OCI-LY1 (cell line): ENCODE measurements around the gene WWOX.

ENCODE experiments used
- H2AFZ ChIP-seq: fragments of 200-600 bp; sonication (generic), shearing (Covaris generic); 2 replicates; pipeline ENCODE4 v1.6.0; 2014; ENCODE audit warnings: antibody characterized with exemption, mild to moderate bottlenecking, low read length
- H3F3A ChIP-seq: fragments of 200-600 bp; sonication (generic), shearing (Covaris generic); 2 replicates; pipeline ENCODE4 v1.6.0; 2014; ENCODE audit warnings: mild to moderate bottlenecking, antibody characterized with exemption, low read length, moderate library complexity; ENCODE audit not compliant: insufficient read depth
- H3K27ac ChIP-seq: fragments of 200-600 bp; sonication (generic); 2 replicates; pipeline ENCODE4 v1.5.1; 2014; ENCODE audit warnings: low read length, mixed run types, mild to moderate bottlenecking, low read depth; ENCODE audit not compliant: poor library complexity, severe bottlenecking
- H3K27me3 ChIP-seq: fragments of 200-600 bp; sonication (generic); 2 replicates; pipeline ENCODE4 v1.6.0; 2014; ENCODE audit warnings: antibody characterized with exemption, mild to moderate bottlenecking, low read length, moderate library complexity; ENCODE audit not compliant: insufficient read depth
- H3K36me3 ChIP-seq: fragments of 200-600 bp; sonication (generic); 2 replicates; pipeline ENCODE4 v1.6.1; 2014; ENCODE audit warnings: mild to moderate bottlenecking, antibody characterized with exemption, low read length, moderate library complexity, mixed read lengths; ENCODE audit not compliant: insufficient read depth
- H3K4me1 ChIP-seq: fragments of 200-600 bp; sonication (generic); 2 replicates; pipeline ENCODE4 v1.5.1; 2014; ENCODE audit warnings: mild to moderate bottlenecking, low read length, moderate library complexity; ENCODE audit not compliant: insufficient read depth, severe bottlenecking
- H3K4me2 ChIP-seq: fragments of 200-600 bp; sonication (generic), shearing (Covaris generic); 2 replicates; pipeline ENCODE4 v1.6.1; 2014; ENCODE audit warnings: low read length
- H3K4me3 ChIP-seq: fragments of 200-600 bp; sonication (generic); 2 replicates; pipeline ENCODE4 v1.5.1; 2014; ENCODE audit warnings: low read length, low read depth, mild to moderate bottlenecking, mixed read lengths; ENCODE audit not compliant: poor library complexity, severe bottlenecking
- H3K79me2 ChIP-seq: fragments of 200-600 bp; shearing (Covaris generic); 2 replicates; pipeline ENCODE4 v1.6.1; 2016; ENCODE audit warnings: mixed run types, low read length, mixed read lengths; ENCODE audit not compliant: insufficient read depth
- H3K9ac ChIP-seq: fragments of 200-600 bp; sonication (generic), shearing (Covaris generic); 2 replicates; pipeline ENCODE4 v1.6.1; 2014; ENCODE audit warnings: mild to moderate bottlenecking, low read length, mixed read lengths
- H3K9me2 ChIP-seq: fragments of 200-600 bp; sonication (generic), shearing (Covaris generic); 2 replicates; pipeline ENCODE4 v1.6.1; 2014; ENCODE audit warnings: low read depth, mild to moderate bottlenecking, low read length, mixed read lengths
- H3K9me3 ChIP-seq: fragments of 200-600 bp; shearing (Covaris generic); 2 replicates; pipeline ENCODE4 v1.6.1; 2014; ENCODE audit warnings: low read length, mixed read lengths
- H4K20me1 ChIP-seq: fragments of 200-600 bp; sonication (generic), shearing (Covaris generic); 2 replicates; pipeline ENCODE4 v1.6.0; 2016; ENCODE audit warnings: mild to moderate bottlenecking, low read length; ENCODE audit not compliant: insufficient read depth
- CTCF ChIP-seq: fragments of 200-600 bp; sonication (generic), shearing (Covaris generic); IDR thresholded peaks from 2 replicates; pipeline ENCODE4 v1.5.1; 2017; ENCODE audit warnings: mild to moderate bottlenecking, antibody characterized with exemption, low read length, moderate library complexity, mixed read lengths
- EZH2 ChIP-seq: fragments of 200-600 bp; sonication (generic), shearing (Covaris generic); IDR thresholded peaks from 2 replicates; pipeline ENCODE4 v1.8.0; 2017; ENCODE audit warnings: borderline replicate concordance, mixed run types, mild to moderate bottlenecking, antibody characterized with exemption, low read length, moderate library complexity, mixed read lengths

The WWOX gene

GRCh38 chr16:78605548-78606101, 506.2 kb downstream of the WWOX start:
- H3K4me1 ChIP-seq: no peaks in the 10 kb centered on the region
- H3K27me3 ChIP-seq: no peaks in the 10 kb centered on the region
- H3K36me3 ChIP-seq: no peaks in the 10 kb centered on the region
- TF ChIP-seq CTCF (no peak), EZH2 (no peak)
- H3K9ac ChIP-seq: no peak overlapping the region
- H3K79me2 ChIP-seq: no peaks in the 10 kb centered on the region
- no peak overlapping the region for H3K4me3 ChIP-seq
- no peak overlapping the region for H2AFZ ChIP-seq
- no peaks in the 10 kb centered on the region for H3K9me2 ChIP-seq
- no peaks in the 10 kb centered on the region for H4K20me1 ChIP-seq
- no peak overlapping the region for H3K27ac ChIP-seq
- H3F3A ChIP-seq: no peaks in the 10 kb centered on the region
- H3K9me3 ChIP-seq: no peaks in the 10 kb centered on the region
- no peak overlapping the region for H3K4me2 ChIP-seq

GRCh38 chr16:78606545-78606944, 507.1 kb downstream of the WWOX start:
- TF ChIP-seq EZH2: no peak
- no peak for TF ChIP-seq CTCF
- Histone ChIP-seq H3K9ac (no peak overlapping the region), H3K4me1 (no peaks in the 10 kb centered on the region), H3F3A (no peaks in the 10 kb centered on the region), H3K9me2 (no peaks in the 10 kb centered on the region), H2AFZ (no peak overlapping the region), H3K9me3 (no peaks in the 10 kb centered on the region), H3K27ac (no peak overlapping the region), H3K4me2 (no peak overlapping the region), H3K4me3 (no peak overlapping the region), H3K36me3 (no peaks in the 10 kb centered on the region), H3K27me3 (no peaks in the 10 kb centered on the region), H3K79me2 (no peaks in the 10 kb centered on the region), H4K20me1 (no peaks in the 10 kb centered on the region)

- Histone ChIP-seq H3K4me3 (no peak overlapping the region), H3K36me3 (no peaks in the 10 kb centered on the region), H3K9me3 (no peaks in the 10 kb centered on the region), H3K27ac (no peak overlapping the region), H3F3A (no peaks in the 10 kb centered on the region), H3K9me2 (no peaks in the 10 kb centered on the region), H3K9ac (no peak overlapping the region), H3K79me2 (no peaks in the 10 kb centered on the region), H2AFZ (no peak overlapping the region), H3K4me1 (no peaks in the 10 kb centered on the region), H3K4me2 (no peak overlapping the region), H4K20me1 (no peaks in the 10 kb centered on the region), H3K27me3 (no peaks in the 10 kb centered on the region)
- no peak for TF ChIP-seq CTCF
- TF ChIP-seq EZH2: no peak
These were observed 507.6 kb downstream of the WWOX start for GRCh38 chr16:78607022-78607421.
